Activated CD4-positive, alpha-beta T cell treated with anti-CD3 and anti-CD28 coated beads, Interleukin-2, amount 50 U/mL, for 1 hour (primary cell): ENCODE measurements around the gene ZNF621.

Source experiments
- DNase-seq: peaks from one replicate; pipeline ENCODE4 v3.0.0-alpha.2; 2020

ZNF621 gene

DNA sequence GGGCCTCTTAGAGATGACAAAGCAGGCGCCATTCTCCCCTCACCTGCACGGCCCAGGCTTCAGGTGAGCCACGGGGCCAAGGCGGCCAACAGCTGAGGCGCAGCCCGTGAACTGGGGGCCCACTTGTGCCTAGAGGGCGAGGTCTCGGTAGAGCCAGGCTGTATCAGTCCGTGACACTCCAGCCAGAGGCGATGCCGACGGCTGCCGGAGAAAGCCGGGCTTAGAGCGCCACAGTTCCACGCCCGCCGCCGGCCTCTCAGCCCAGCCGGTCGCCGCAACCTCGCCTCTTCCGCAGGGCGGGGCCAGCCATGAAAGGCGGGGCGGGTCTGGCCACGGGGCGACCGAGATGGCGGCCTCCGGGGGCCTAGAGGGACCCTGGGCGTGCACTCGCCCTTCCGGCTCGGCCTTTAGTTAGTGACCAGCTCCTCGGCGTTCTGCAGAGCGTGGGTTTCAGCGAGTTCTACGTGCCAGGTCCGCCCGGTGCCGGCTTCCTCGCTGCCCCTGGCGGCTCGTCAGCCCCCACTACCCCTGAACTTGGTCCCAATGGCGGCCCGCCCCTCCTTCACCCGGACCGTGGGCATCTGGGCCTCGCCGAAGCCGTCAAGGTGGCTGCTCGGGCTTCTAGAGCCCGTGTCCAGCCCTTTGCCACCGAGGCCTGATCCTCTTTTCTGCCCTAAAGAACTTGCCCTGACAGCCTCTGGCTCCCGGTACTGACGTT lies at the start of gene ZNF621:
TSS of gene ZNF621 (plus strand) at position 393 of the 718 bp plus-strand sequence. CDS start 881 bp downstream, outside the sequence.
- peak; percentile 76 for DNase-seq

DNA sequence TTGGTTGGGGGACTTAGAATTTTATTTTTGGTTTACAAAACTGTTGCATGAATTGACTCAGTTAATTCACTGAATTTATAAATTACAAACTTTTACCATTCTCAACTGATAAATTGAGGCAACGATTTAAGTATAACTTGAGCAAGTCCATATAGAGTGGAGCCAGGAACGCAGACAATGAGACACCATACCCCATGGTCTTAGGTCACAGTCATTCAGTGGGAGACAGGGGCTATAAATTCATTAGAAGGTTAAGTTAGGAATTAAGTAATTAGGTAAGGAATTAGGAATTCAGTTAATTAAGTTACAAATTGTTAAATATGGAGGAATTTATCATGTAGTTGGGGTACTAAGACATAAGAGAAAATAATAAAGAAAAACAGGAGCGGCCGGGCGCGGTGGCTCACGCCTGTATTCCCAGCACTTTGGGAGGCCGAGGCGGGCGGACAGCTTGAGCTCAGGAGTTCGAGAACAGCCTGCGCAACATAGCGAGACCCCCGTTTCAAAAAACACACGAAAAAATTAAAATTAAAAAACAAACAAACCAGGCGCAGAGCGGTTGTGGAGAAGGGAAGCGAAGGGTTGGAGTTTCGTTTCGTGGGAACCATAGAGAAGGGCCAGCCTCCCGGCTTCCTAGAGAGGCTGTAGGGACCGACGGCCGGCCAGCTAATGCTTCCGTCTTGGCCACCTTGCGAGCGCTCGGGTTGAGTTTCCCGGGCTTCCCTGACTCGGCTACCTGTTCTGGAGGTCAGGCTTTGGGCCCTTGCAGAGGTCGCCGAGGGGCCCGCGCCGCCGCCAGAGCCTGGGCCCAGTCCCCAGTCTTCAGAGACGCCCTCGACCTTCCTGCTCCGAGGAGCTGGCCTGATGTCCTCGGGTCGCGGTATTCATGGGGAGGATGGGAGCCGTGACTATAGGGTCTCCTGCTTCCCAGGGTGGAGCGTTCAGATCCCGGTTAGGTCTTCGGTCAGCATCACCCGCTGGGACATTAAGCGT lies 48.0 kb upstream of the ZNF621 start, which contains the start of gene ZNF619:
TSS of gene ZNF619 (plus strand) at position 645 of the 993 bp plus-strand sequence. CDS start 858 bp downstream, outside the sequence.
- DNase-seq, result peak; percentile 43

DNA sequence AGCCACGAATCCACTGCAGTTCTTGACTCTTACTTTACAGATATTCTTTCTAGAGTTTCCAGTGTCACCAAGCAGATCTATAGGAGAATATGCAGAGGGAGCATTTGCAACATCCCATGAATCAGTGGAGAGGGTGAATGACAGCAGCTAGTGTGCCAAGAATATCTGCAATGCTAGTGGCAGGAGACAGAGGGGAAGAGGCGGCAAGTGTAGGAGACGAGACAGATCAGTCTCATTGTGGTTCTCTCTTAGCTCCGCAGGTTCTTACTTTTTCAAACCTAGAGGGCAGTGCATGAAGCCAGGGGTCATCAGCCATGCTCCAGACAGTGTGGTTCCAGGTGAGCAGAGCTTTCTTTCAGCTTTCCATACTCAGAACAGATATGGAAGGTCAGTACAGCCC lies 47.1 kb upstream of the ZNF621 start:
- DNase-seq, result no peak

DNA sequence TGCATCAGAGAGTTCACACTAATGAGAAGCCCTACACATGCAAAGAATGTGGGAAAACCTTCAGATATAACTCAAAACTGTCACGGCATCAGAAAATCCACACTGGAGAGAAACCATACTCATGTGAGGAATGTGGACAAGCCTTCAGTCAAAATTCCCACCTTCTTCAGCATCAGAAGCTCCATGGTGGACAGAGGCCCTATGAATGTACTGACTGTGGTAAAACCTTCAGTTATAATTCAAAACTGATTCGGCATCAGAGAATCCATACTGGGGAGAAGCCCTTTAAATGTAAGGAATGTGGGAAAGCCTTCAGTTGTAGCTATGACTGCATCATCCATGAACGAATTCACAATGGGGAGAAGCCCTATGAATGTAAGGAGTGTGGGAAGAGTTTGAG lies 37.6 kb upstream of the ZNF621 start:
- no peak for DNase-seq

DNA sequence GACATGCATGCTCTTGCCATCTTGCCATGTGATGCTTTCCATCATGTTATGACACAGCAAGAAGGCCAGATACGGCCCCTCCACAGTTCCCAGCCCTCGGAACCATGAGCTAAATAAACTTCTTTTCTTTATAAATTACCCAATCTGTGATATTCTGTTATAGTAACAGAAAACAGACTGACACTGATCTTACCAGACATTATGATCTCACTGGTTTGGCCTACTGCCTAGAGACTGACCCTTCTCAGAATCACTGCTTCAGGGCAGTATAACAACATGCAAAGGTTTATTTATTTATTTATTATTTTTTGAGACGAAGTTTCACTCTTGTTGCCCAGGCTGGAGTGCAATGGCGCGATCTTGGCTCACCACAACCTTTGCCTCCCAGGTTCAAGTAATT lies 33.8 kb upstream of the ZNF621 start:
- no peak for DNase-seq

DNA sequence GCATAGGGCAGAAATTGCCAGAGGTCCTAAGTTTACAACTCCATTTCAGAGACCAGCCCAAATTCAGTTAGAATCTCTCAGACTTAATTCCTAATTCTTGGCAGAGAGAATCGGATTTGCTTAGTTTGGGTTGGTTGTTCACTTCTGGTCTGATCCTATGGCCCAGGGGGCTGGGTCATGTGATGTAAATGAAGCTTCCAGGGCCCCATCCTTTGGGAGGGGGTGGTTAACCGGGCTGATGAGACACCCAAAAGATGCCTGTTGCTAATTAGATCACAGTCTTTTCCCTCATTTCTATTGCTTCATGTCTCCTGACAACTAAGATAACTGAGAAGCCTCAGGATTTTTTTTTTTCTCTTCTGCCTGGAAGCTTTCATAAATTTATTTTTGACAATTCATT lies 30.1 kb upstream of the ZNF621 start:
- no peak for DNase-seq

DNA sequence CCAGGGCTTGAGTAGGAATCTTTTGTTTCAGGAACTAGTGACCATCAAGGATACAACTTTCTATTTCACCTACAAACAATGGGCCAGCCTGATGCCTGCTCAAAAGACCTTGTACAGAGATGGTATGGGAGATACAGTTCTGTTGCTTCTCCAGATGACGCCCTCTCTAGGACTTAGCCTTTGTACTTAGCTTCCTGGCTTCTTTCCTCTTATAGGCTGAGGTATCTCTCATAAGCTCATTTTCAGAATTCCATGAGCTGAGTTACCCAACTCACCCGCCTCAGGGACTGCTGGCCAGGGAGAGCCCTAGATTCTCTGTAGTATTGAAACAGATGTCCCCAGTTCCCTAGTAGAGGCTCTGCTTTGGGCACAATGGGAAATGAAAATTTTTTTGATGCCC lies 27.5 kb upstream of the ZNF621 start:
- DNase-seq, result no peak

DNA sequence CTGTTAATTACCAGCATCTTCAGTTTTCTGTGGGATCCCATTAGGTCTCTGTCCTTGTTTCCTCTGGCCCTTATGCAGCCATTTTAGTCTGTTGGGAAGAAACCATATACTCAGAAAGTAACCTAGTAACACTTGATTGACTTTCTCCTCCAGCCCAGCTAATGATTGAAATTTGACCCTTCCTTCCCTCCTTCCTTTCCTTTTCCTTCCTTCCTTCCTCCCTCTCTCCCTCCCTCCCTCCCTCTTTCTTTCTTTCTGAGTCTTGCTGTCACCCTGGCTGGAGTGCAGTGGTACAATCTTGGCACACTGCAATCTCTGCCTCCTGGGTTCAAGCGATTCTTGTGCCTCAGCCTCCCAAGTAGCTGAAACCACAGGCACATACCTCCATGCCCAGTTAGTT lies 24.8 kb upstream of the ZNF621 start:
- no peak for DNase-seq

DNA sequence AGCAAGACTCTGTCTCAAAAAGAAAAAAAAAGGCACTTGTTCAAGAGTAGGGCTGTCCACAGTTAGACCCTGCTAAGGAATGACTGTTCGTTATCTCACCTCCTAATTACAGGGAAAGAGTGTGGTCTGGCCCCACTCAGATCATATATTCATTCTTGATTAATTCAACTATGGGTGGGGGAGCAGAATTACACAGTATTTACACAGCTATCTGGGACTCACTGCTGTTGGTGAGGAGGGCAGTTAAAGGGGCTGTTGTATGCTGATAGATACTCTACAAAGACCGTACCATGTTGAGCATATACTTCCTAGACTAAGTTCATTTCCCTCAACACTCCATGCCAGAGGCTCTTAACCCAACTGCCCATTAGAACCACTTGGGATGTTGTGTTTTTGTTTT lies 22.7 kb upstream of the ZNF621 start:
- DNase-seq, result no peak

DNA sequence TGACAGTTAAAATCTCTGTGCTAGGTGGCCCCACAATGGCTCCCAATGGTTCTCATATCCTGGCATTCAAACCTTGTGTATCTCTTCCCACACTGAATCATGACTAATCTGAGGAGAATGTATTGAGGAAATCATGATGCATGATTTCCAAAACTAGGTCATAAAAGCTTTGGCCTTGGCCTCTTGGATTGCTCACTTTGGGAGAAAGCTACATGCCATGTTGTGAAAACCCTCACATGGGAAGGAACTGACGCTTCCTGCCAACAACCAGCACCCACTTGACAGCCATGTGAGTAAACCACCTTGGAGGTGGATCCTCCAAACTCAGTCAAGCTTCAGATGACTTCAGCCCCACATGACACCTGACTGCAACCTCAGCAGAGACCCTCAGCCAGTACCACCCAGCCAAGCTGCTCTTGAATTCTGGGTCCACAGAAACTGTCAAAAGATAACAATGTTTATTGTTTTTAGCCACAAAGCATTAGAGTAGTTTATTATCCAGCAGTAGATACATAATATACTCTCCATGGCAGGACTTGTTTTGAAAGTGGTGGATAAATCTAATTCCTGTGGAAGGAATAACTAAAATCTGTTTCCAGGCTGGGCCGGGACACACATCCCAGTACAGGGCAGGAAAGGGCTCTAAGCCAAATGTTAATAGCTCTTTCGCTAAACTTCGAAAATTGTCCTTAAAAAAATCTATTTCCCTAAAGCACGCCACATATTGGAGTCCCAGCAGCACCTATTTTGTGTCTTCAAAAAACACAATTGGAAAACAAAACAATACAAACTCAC lies 19.9 kb upstream of the ZNF621 start:
- no peak for DNase-seq

DNA sequence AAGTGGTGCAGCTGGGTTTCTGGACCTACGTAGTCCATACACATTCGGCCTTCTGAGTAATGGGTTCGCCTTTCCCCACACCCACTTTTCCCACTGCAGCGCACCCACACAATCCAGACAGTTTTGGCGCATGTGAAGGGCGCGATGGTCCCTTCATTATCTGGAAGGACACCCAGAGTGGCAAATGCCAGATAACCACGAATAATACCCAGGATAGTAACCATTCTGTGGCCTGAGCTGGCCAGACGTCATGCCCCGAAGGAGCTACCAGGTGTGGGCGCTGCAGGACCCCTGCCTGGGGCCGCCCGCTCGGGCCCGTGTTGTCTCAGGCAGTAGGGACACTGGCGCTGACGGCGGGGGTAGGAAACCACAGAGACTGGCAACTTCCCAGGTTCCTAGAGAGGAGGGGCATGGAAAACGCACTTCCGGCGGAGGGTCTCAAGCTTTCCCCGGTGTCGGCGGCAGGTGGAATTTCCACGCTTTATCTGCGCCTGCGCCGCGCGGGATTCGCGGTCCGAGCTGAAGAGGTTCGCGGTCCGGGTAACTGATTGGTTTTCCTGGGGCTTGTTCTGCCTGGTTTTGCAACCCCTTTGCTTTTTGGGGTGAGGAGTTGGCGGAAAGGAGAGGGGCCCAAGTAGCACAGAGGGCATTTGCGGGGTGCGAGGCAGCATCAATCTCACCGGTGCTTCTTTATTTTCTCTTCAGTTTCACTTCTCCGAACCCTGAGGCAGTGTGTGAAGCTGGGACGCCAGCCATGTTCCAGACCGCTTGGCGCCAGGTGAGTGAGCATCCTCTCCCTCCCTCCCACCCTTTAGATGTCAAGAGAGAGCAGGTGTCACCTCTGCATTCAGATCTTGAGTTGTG lies 18.9 kb upstream of the ZNF621 start, which contains the start of gene ZNF620:
TSS of gene ZNF620 (plus strand) at position 441 of the 864 bp plus-strand sequence. CDS start at position 755, 314 bp downstream.
- DNase-seq, result peak; percentile 35

DNA sequence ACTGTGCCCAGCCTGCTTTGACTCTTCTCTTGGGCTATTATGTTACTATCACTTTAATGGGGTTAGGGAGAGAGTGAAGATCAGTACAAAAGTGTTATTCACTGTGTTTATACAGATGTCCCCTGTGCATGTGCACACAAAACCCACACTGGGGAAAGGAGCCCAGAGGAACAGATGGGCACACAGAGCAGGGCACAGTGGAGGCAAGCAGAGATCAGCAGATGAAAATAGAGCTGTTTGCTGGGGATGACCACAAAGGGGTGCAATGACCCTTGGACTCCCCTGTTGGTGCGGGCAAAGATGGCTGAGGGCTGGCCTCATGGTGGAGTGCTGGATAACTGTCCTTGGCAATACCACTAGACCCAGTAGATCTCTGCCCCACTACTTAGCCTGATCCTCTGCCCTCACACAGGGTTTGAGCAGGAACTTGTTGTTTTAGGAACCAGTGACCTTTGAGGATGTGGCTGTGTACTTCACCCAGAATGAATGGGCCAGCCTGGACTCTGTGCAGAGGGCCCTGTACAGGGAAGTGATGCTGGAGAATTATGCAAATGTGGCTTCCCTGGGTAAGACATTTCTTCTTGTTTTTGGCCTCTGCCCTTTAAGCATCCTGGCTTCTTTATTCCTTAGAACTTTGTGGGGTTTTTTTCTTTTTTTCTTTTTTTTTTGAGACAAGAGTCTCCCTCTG lies 13.6 kb upstream of the ZNF621 start:
- no peak for DNase-seq

DNA sequence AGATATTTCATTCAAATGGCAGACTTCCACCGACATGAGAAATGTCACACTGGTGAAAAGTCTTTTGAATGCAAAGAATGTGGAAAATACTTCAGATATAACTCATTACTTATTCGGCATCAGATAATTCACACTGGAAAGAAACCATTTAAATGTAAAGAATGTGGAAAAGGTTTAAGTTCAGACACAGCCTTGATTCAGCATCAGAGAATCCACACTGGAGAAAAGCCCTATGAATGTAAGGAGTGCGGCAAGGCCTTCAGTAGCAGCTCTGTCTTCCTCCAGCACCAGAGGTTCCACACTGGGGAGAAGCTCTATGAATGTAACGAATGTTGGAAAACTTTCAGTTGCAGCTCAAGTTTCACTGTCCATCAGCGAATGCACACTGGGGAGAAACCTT lies 8.6 kb upstream of the ZNF621 start:
- no peak for DNase-seq

DNA sequence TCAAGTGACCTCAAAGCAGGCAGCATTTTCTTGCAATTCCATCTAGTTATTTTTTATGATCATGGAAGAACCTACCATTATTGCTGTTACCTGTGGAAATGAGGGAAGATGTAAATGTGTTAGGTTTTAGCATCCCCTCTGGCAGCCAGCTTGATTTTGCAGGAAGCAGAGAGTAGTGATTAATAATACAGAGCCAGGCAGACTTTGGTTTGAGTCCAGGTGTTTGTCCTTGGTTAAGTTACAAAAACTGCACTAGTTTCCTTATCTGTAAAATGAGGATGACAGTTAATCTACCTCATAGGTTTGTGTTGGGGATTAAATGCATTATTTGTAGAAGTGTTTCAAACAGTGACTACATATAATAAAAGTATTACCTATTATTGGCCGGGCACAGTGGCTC lies 6.7 kb upstream of the ZNF621 start:
- no peak for DNase-seq

DNA sequence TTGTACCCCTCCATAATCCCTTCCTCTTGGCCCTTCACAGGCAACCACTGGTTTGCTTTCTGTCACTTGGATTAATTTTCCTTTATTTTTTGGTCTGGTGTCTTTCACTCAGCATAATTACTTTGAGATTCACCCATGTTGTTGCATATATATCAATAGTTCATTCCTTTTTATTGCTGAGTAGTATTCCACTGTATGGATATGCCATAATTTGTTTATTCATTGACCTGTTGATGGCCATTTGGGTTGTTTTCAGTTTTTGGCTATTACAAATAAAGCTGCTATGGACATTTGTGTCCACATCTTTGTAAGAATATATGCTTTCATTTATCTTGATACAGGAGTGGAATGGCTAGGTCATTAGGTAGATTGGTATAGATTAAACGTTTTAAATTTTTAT lies 5.9 kb upstream of the ZNF621 start:
- DNase-seq, result no peak

DNA sequence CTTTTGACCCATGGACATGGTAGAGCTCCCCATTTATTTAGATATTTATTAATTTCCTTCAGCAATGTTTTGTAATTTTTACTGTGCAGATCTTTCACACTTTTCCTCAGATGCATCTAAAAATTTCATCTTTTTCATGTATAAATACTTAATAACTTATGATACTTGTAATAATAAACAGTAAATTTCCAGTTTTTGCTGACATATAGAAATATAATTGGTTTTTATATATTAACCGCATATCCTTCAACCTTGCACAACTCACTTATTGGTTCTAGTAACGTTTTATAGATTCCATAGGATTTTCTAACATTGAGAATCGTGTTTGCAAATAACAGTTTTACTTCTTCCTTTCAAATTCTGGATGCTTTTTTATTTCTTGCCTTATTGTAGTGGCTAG lies 3.5 kb upstream of the ZNF621 start:
- DNase-seq, result no peak

DNA sequence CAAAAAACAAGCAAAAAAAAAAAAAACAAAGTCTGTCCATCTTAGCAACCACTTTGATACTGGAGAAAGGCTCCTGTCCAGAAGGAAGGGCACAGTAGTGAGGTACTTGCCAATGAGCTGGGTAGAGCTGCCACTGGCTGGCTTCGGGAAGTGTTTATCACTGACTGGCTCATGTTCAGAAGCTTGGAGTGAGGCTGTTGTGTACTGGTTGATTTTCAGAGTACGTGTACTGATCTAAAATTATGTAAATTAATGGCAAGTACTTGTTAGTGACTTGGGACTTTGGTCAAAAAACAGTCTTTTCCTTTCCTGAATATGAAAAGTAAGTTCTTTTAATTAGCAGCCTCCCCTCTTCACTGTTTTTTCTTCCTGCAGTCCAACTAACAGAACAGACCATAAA lies 979 bp upstream of the ZNF621 start:
- DNase-seq, result no peak

DNA sequence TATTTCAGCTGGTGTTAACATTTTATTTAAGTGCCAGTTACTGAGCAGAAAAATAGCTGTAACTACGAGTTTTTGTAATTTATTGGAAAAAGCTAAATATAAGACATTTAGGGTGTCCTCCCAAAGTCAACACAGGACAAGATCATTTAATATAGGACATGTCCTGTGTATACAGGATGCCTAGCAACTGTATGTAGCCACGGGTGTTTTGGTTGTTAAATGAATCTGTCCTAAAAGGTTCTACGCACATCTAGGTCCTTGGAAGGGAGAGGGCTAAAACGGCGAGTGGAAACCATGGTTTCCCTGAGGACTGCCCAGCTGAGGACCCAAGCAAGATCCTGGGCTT lies 565 bp upstream of the ZNF621 start:
- DNase-seq, result no peak

DNA sequence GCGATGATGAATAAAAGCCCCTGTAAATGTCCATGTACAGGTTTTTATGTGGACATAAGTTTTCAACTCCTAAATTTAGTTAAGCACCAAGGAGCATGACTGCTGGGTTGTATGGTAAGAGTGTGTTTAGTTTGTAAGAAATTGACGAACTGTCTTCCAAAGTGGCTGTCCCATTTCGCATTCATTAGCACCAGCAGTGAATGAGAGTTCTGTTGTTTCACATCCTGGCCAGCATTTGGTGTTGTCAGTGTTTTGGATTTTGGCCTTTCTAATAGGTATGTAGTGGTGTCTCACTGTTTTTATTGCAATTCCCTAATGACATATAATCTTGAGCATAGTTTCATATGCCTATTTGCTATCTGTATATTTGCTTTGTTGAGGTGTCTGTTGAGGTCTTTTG lies 3.7 kb downstream of the ZNF621 start:
- no peak for DNase-seq

DNA sequence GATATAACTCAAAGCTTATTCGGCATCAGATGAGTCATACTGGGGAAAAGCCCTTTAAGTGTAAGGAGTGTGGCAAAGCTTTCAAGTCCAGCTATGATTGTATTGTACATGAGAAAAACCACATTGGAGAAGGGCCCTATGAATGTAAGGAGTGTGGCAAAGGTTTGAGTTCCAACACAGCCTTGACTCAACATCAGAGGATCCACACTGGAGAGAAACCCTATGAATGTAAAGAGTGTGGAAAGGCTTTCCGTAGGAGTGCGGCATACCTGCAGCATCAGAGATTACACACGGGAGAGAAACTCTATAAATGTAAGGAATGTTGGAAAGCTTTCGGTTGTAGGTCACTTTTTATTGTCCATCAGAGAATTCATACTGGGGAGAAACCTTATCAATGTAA lies 7.5 kb downstream of the ZNF621 start:
- no peak for DNase-seq

DNA sequence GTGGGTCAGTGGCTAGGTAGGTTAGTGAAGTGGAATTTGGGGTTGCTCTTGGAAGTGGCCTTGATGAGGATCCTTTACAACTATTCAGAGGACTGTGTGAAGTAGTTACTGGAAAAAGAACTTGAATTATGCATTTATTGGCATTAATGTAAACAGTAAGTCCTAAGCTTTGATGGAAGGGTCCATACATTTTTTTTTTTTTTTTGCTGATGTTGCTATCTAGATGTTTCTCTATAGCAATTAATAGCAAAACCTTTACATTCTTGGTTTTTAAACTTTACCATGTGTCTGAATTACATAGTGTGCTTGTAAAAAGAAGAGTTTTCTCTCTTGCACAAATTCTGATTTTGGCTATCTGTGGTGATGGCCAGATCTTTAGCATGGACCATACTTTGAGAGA lies 9.5 kb downstream of the ZNF621 start:
- no peak for DNase-seq
